Kidney tubule cell (primary cell): Measurements from ENCODE around the gene STK32B.
"Not testable (repeated sequence)": the region's sequence is repeated elsewhere in the genome, so short reads cannot be mapped to it uniquely, and the experiment has no call there.

Experiments used
- DNase-seq: peaks from one replicate; pipeline ENCODE4 v3.0.0-alpha.2; 2018; ENCODE audit warnings: low spot score

The STK32B gene

GRCh38 chr4:5051278-5052203 lies at the start of gene STK32B:
STK32B (plus strand) TSS chr4:5051480.
- DNase-seq, result peak; percentile 87

GRCh38 chr4:5001641-5002040 lies 49.6 kb upstream of the STK32B start:
- DNase-seq, result not testable (repeated sequence)

GRCh38 chr4:5003372-5003857 lies 47.9 kb upstream of the STK32B start:
- DNase-seq, result no peak

- DNase-seq, result no peak
Measured at GRCh38 chr4:5003918-5004317, 47.4 kb upstream of the STK32B start.

DNA sequence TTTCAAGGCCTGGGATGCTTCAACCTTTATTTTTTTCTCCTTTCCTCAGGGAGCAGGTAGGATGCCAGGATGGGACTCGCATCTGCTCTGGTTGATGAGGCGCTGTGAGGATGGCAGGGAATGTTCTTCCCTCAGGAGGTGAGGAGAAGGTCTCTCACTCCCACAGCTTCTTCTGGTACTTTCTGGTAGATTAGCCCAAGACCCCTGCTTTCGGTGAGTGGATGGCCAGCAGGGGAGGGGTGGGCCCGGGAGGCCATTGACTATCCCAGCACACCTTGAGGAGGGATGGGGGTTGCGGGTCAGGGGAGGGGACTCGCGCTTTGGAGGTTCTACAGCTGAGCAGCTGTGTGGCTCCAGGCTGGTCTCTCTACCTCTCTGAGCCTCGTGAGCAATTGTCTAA lies 46.8 kb upstream of the STK32B start:
- DNase-seq, result no peak

GRCh38 chr4:5006932-5007331 lies 44.3 kb upstream of the STK32B start:
- not testable (repeated sequence) for DNase-seq

DNA sequence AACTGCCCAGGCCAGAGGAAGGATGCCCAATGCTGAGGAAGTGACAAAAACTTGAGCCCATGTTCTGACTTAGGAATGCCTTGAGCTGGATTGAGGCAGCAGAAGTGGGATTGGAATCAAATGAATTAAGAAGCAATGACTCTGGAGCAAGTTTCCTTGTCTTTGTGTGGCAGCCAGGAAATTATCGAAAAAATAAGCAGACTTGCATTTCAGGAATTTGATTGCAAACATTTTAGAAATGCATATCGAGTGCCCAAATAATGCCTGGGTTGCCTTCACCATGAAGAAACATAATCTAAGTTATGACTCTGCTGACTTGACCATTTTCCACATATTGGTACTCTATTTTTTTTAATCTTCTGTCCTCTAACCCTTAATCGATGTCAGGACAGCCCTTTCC lies 41.5 kb upstream of the STK32B start:
- no peak for DNase-seq

DNA sequence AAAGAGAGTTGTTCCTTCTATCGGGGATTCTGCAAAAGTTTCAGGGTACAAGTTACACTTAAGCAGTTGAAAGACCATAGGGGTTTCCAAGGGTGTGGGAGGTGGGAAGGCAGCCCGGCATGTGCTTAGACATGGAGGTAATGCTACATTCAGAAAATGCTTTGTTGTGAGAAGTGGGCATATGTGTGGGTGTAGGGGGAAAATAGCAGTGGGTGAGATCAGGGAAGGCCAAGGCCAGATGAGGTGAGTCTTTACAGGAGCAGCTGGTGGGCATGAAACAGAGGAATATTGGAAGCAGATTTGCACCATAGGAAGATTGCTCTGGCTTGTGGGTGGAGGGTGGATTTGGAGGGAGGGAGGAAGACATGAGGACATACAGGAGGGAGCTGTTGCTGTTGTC lies 40.3 kb upstream of the STK32B start:
- no peak for DNase-seq

DNA sequence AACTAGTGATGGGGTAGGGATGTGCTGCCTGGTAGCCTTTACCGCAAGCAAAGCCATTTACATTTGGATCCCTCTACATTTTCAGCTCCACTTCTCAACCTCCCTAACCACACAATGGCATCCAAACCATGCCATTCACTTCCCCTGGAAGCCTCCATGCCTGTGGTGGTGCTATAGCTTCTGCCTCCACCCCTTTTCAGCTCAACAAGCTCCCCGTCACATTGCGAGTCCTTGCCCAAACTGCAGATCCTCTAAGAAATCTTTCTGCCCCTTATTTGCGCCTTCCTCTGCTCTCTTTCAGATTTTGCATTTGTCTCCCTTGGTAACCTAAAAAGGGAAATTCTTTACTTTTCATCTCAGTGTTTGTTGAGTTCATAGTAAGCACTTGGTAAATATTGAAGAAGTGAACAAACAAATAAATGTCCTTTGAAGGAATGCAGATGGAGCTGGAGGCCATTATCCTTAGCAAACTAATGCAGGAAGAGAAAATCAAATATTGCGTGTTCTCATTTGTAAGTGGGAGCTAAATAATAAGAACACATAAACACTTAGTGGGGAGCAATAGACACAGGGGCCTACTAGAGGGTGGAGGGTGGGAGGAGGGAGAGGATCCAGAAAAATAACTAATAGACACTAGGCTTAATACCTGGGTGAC lies 38.9 kb upstream of the STK32B start:
- DNase-seq, result no peak

DNA sequence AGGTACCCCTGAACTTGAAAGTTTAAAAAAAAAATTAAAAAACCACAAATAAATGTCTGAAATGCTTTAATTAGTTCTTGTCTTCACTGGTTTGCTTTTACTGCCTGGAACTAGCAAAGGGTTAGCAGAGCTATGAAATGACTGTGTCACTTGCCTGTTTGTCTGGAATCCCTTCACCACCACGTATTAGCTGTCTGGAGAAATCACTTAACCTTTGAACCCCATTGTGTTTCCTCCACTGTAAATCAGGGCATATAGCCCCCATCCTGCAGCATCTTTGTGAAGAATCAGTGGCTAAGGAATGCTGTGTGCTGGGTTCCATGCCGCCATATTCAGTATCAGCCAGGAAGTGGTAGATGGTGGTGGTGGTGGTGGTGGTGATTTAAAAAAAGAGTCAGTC lies 38.3 kb upstream of the STK32B start:
- no peak for DNase-seq

GRCh38 chr4:5014007-5014682 lies 37.1 kb upstream of the STK32B start:
- DNase-seq, result no peak

DNA sequence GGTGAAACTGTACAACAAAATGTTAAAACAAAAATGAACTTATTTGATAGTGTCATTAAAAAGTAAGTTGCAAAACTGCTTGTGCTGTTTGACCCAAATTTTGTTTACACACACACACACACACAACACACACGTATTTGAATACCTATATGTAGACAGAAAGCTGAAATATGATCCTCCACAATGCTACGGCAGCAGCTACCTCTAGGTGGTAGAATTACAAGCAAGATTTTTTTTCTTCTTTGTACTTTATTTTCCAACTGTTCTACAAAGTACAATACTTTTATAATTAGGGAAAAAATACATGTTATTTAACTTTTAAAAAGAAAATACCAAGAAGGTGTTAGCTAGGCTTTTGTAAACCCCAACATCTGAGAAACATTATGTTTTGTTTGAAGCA lies 33.2 kb upstream of the STK32B start:
- no peak for DNase-seq

GRCh38 chr4:5018603-5019002 lies 32.7 kb upstream of the STK32B start:
- DNase-seq, result no peak

- no peak for DNase-seq
Measured at GRCh38 chr4:5019274-5019673, 32.0 kb upstream of the STK32B start, which contains the start of gene CYTL1. CYTL1 (minus strand) TSS chr4:5019458; CDS start chr4:5019445, 13 bp downstream.

GRCh38 chr4:5019796-5020195 lies 31.5 kb upstream of the STK32B start:
- DNase-seq, result no peak

GRCh38 chr4:5020341-5020740 lies 30.9 kb upstream of the STK32B start:
- no peak for DNase-seq

GRCh38 chr4:5021546-5021945 lies 29.7 kb upstream of the STK32B start:
- DNase-seq, result no peak

DNA sequence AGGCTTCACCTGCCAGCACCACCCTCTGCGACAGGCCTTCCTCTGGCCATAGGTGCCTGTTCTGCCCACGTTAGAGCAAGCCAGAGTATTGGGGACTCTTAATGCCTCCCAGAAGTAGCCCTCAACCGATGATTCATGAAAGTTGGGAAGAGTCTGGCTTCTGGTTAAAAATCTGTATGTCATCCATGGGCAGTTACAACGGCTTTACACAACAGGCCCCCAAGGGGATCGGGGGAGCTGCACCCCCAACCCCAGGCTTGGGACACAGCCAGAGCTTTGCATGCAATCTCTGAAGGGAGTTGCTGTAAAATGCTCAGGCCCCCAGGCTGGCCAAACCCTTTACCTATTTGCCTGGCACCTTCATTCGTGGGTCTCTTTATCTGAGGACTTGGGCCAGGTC lies 26.6 kb upstream of the STK32B start:
- DNase-seq, result no peak

GRCh38 chr4:5026371-5026770 lies 24.9 kb upstream of the STK32B start:
- no peak for DNase-seq

GRCh38 chr4:5027346-5027745 lies 23.9 kb upstream of the STK32B start:
- no peak for DNase-seq

GRCh38 chr4:5028480-5028879 lies 22.8 kb upstream of the STK32B start:
- DNase-seq, result no peak

DNA sequence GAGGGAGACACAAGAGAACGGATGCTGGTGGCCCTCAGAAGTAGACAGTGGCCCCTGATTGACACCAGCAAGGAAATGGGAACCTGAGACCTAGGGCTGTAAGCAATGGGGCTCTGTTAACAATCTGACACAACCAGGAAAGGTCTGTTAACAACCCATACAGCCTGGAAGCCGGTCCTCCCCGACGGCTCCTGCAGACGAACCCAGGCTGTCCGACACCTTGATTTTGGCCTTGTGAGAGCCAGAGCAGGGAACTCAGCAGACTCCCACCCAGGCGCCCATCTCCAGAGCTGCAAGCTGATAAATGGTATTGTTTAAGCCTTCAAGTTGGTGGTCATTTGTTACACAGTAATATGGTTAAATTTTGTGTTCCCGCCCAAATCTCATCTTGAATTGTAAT lies 21.8 kb upstream of the STK32B start:
- no peak for DNase-seq

DNA sequence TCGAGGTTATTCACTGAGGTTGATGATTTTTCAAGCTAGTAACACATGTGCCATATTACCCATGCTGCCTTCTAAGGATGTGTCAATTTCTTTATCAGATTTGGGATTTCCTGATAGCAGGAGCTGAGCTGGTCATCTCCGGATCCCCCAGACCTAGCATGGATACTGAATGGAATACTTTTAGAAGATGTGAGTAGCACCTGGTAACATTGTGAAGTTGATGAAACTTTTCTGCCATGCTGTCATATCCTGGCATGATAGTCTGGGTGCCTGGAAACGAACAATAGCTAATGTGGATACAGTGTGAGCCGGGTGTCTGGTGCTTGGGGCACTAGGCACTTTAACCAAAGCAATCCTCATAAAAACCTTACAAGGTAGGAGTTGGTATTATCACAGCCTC lies 21.1 kb upstream of the STK32B start:
- peak; percentile 11 for DNase-seq
